ENCODE results near the gene KCNK7. TPM values are rescaled to one million over a fixed set of nuclear protein-coding genes. Genes with fewer than 3 reads are reported as not detected.
A peak's percentile ranks its signal among the peaks of the same experiment; 100 is the strongest.
"Not testable (repeated sequence)": the region's sequence is repeated elsewhere in the genome, so short reads cannot be mapped to it uniquely, and the experiment has no call there.

Gene KCNK7
- total RNA-seq: 0.43 TPM
- long read RNA-seq: 0 reads

- ATAC-seq: no peak
Observed at GRCh38 chr11:65595543-65596281, at the start of gene KCNK7. Gene KCNK7 (minus strand): TSS chr11:65595800. CDS start chr11:65595772, 28 bp downstream.

GRCh38 chr11:65644837-65645236 lies 49.2 kb upstream of the KCNK7 start:
- intact Hi-C loops (cut with DNase I): no loop called here
- no peak for ATAC-seq
- no peak for DNase-seq (ENCODE audit: missing footprints)

More at GRCh38 chr11:65595543-65596281, at the start of gene KCNK7:
- DNase-seq (ENCODE audit: missing footprints): peak; percentile 62
- intact Hi-C loops (cut with DNase I): no loop called here

DNA sequence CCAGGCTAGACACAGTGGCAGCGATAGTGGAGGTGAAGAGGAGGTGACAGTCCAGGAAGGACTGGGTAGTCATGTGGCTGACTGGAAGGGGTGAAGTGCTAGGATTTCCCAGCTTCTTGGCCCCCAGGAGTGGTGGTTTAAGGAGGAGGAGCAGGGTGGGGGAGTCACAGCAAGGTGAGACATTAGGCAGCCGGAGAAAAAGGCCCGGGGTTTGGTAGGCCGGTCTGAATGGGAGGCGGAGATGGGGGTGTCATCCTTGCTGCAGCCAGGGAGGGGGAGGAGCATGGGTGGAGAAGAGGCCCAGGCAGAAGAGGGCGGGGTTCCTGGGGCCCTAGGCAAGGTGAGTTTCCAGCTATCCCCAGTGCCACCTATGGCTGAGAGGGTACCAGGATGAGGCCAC lies 48.4 kb upstream of the KCNK7 start:
- intact Hi-C loops (cut with DNase I): no loop called here
- DNase-seq (ENCODE audit: missing footprints) (peak; percentile 25), ATAC-seq (no peak)

DNA sequence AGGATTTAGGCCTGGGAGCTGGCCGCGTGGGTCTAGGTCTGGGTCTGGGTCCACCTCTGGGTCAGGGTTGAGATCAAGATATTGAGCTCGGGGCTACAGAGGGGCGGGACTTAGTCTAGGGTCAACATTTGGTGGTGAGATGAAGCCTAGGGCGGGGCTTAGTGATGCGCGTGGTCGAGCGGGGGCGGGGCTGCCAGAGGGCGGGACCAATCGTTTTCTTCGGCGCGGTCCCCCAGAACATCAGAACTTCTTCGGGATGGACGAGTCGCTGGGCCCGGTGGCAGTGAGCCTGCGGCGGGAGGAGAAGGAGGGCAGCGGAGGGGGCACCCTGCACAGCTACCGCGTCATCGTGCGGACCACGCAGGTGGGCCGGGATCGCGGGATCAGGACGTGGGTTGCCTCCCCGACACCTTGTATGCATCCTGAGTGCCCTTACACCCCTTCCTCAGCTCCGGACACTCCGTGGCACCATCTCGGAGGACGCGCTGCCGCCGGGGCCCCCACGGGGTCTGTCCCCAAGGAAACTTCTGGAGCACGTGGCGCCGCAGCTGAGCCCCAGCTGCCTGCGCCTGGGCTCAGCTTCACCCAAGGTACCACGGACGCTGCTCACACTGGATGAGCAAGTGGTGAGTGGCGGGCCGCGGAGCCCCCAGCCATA lies 46.5 kb upstream of the KCNK7 start:
- intact Hi-C loops (cut with DNase I): no loop called here
- no peak for DNase-seq (ENCODE audit: missing footprints)
- no peak for ATAC-seq

GRCh38 chr11:65641297-65642013 lies 45.9 kb upstream of the KCNK7 start:
- ATAC-seq: no peak
- intact Hi-C loops (cut with DNase I): no loop called here
- DNase-seq (ENCODE audit: missing footprints): no peak

GRCh38 chr11:65640483-65641296 lies 45.1 kb upstream of the KCNK7 start:
- DNase-seq (ENCODE audit: missing footprints) (peak; percentile 86), ATAC-seq (peak; percentile 7)
- intact Hi-C loops (cut with DNase I): no loop called here

GRCh38 chr11:65639623-65640482 lies 44.3 kb upstream of the KCNK7 start:
- intact Hi-C loops (cut with DNase I): no loop called here
- peak; percentile 2 for ATAC-seq
- DNase-seq (ENCODE audit: missing footprints): no peak

DNA sequence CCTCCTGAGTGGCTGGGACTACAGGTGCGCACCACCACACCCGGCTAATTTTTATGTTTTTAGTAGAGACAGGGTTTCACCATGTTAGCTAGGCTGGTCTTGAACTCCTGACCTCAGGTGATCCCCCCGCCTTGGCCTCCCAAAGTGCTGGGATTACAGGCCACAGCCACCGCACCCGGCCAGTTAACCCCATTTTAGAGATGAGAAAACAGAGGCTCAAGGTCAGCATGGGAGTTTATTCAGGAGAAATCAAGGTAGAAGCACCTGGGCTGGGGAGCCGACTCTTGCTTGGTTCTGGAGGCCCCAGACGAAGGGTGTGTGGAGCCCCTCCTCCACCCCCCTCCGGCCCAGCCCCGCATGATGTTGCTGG lies 43.6 kb upstream of the KCNK7 start:
- DNase-seq (ENCODE audit: missing footprints); intact Hi-C loops (cut with DNase I); ATAC-seq: not testable (repeated sequence)

GRCh38 chr11:65637794-65638419 lies 42.3 kb upstream of the KCNK7 start, which contains the start of gene SIPA1:
Gene SIPA1 (plus strand): TSS chr11:65638101. CDS start chr11:65640922, 2,821 bp downstream.
- intact Hi-C loops (cut with DNase I): loop anchor here (1.0 kb wide), 1 partner anchor 25 kb away; no protein-coding TSS in a partner anchor
- peak; percentile 91 for DNase-seq (ENCODE audit: missing footprints)
- ATAC-seq: peak; percentile 84

DNA sequence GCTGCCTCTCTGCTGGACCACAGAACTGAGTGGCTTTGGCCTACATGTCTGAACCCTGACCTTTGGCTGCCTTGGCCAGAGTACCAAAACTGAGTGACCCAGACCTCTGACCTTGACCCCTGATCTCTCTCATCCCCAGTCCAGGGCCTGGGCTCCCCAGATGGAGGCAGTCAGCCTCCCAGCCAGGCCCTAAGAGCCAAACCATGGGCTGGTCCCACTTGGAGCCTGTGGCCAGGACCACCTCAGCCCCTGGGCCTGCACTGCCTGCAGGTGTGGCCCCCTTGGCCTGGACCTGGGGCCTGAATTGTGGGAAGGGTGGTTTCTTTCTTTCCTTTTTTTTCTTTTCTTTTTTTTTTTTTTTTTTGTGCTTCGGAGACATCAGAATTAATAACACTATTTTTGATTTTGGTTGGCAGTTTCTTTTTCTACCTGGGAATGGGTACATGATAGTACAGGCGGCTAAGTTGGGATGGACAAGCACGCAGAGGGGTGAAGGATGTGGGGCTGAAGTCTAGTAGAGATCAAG lies 41.5 kb upstream of the KCNK7 start:
- no peak for ATAC-seq

DNA sequence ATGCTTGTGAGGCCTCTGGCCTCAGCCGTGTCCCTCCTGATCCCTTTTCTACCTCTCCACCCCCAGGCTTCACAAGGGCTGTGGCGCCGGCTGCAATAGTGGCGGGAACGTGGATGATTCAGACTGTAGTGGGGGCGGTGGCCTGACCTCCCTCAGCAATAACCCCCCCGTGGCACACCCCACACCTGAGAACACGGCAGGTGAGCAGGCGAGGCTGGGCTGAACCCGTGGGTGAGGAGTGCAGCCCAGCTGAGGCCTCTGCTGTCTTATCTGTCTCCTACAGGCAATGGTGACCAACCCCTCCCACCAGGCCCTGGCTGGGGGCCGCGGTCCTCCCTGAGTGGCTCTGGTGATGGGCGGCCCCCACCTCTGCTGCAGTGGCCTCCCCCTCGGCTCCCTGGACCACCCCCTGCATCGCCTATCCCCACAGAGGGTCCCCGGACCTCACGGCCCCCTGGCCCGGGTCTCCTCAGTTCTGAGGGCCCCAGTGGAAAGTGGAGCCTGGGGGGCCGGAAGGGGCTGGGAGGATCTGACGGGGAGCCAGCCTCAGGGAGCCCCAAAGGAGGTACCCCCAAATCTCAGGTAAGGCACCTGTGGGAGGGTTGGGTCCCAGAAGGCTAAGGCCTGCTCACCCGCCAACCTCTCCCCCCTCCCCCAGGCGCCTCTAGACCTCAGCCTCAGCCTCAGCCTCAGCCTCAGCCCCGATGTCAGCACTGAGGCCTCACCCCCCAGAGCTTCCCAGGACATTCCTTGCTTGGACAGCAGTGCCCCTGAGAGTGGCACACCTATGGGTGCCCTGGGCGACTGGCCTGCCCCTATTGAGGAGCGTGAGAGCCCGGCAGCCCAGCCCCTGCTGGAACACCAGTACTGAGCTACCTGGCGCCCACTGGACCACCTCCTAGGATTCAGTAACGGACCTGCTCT lies 40.8 kb upstream of the KCNK7 start:
- no peak for ATAC-seq
- intact Hi-C loops (cut with DNase I): no loop called here
- no peak for DNase-seq (ENCODE audit: missing footprints)

More for the DNA sequence above, 41.5 kb upstream of the KCNK7 start:
- no peak for DNase-seq (ENCODE audit: missing footprints)
- intact Hi-C loops (cut with DNase I): no loop called here

DNA sequence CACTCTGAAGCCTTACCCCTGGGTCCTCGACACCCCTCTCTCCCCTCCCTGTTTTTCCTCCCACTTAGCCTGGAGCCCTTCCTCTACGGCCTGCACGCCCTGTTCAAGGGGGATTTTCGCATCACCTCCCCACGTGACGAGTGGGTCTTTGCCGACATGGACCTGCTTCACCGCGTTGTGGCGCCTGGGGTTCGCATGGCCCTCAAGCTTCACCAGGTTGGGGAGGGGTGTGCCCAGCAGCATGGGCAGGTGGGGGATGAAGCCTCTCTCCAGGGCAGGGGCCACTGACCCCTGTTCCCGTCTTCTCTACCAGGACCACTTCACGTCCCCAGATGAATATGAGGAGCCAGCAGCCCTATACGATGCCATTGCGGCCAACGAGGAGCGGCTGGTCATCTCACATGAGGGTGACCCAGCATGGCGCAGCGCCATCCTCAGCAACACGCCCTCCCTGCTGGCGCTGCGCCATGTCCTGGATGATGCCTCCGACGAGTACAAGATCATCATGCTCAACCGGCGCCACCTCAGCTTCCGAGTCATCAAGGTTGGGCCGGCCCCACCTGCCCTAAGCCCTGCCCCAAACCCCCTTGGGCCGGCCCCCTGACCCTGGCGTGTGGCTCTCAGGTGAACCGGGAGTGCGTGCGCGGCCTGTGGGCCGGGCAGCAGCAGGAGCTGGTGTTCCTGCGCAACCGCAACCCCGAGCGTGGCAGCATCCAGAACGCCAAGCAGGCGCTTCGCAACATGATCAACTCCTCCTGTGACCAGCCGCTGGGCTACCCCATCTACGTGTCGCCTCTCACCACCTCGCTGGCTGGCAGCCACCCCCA lies 39.5 kb upstream of the KCNK7 start:
- no peak for ATAC-seq
- intact Hi-C loops (cut with DNase I): no loop called here

DNA sequence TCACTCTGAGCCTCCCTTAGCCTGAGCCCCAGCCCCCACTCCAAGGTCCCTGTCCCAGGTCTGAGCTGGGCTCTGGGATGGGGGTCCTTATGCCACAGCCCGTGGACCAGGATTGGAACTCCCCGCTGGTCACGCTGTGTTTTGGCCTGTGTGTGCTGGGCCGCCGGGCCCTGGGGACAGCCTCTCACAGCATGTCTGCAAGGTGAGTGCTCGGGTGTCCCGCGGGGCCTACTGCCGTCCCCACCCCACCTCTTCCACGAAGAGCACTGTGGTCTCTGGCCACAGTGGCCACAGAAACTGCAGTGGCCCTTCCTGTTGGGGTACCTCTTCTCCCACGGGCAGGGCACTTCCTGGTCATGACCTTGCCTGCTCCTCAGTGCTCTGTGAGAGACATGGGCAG lies 38.8 kb upstream of the KCNK7 start:
- intact Hi-C loops (cut with DNase I): no loop called here

More for the DNA sequence above, 39.5 kb upstream of the KCNK7 start:
- DNase-seq (ENCODE audit: missing footprints): no peak

GRCh38 chr11:65634109-65634436 lies 38.5 kb upstream of the KCNK7 start:
- intact Hi-C loops (cut with DNase I): no loop called here
- no peak for ATAC-seq
- DNase-seq (ENCODE audit: missing footprints): no peak

More for the DNA sequence above, 38.8 kb upstream of the KCNK7 start:
- no peak for DNase-seq (ENCODE audit: missing footprints)
- no peak for ATAC-seq

GRCh38 chr11:65633390-65634108 lies 37.9 kb upstream of the KCNK7 start:
- DNase-seq (ENCODE audit: missing footprints): no peak
- intact Hi-C loops (cut with DNase I): no loop called here
- no peak for ATAC-seq
